ENCODE measurements around the gene CENPQ. TPM values are rescaled to one million over a fixed set of nuclear protein-coding genes. Genes with fewer than 3 reads are reported as not detected.

The CENPQ gene
- total RNA-seq, 1 donor from 2014 or later: 1.6 TPM

DNA sequence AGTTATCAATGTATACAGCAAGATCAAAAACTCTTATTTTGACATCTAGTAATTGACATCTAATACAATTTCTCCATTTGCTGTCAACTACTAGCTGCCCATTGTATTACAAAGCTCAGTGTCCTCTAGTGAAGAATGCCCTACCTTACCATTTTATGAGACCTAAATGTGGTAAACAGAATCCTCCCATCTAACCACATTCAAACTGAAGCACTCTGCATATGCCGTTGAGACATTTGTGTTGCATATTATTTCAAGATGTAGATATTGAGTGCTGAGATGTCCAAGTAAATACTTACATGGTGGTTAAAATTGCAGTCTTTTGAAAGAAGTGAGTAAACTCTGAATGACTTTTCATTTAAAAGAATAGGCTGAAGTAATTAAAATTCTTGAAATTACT, 36.0 kb downstream of the CENPQ start:
- H3K4me1 ChIP-seq (ENCODE audit: control insufficient read depth in 3 of 3, insufficient read depth in 3 of 3, low read length in 3 of 3): no peaks in the 10 kb centered on the region
- H3K27me3 ChIP-seq (ENCODE audit: control insufficient read depth in 3 of 3, insufficient read depth in 3 of 3, low read length in 3 of 3): no peaks in the 10 kb centered on the region
- H3K36me3 ChIP-seq (ENCODE audit: control insufficient read depth in 3 of 3, insufficient read depth in 3 of 3, low read length in 3 of 3): no peaks in the 10 kb centered on the region
- H3K4me3 ChIP-seq (ENCODE audit: low read length in 3 of 3): no peak overlapping the region
- H3K27ac ChIP-seq (ENCODE audit: low read depth, low read length): no peak overlapping the region
- H3K9me3 ChIP-seq (ENCODE audit: control insufficient read depth in 3 of 3, low read length in 3 of 3): no peaks in the 10 kb centered on the region
- H3K9ac ChIP-seq (ENCODE audit: low read depth in 1 of 3, low read length in 3 of 3): no peak overlapping the region

DNA sequence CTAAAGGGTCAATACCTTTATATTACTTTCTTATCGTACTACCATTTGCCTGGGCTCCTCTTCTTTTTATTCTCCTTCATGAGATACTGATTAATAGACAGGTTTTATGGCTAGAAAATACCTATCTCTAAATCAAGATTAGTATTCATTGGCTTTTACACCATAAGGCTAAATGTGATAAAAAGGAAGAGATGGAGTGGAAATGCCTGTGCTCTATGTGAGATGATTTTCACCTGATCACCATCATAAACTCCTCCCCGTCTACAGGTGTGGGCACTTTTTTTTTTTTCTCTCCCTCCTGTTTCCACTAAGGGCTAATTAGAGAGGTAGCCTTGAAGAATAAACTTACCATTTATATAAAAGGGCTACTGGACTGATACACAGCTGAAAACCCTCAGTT, 36.5 kb downstream of the CENPQ start, which contains the start of gene GLYATL3:
Gene GLYATL3, plus strand, starts transcription at position 301 of the 400 bp plus-strand sequence. CDS start 12,068 bp downstream, outside the sequence.
- Histone ChIP-seq H3K4me1 (ENCODE audit: control insufficient read depth in 3 of 3, insufficient read depth in 3 of 3, low read length in 3 of 3) (no peaks in the 10 kb centered on the region), H3K27ac (ENCODE audit: low read depth, low read length) (no peak within 1 kb of the TSS), H3K36me3 (ENCODE audit: control insufficient read depth in 3 of 3, insufficient read depth in 3 of 3, low read length in 3 of 3) (no peaks in the 10 kb centered on the region), H3K4me3 (ENCODE audit: low read length in 3 of 3) (no peak within 1 kb of the TSS), H3K9ac (ENCODE audit: low read depth in 1 of 3, low read length in 3 of 3) (no peak within 1 kb of the TSS), H3K9me3 (ENCODE audit: control insufficient read depth in 3 of 3, low read length in 3 of 3) (no peaks in the 10 kb centered on the region), H3K27me3 (ENCODE audit: control insufficient read depth in 3 of 3, insufficient read depth in 3 of 3, low read length in 3 of 3) (no peaks in the 10 kb centered on the region)

DNA sequence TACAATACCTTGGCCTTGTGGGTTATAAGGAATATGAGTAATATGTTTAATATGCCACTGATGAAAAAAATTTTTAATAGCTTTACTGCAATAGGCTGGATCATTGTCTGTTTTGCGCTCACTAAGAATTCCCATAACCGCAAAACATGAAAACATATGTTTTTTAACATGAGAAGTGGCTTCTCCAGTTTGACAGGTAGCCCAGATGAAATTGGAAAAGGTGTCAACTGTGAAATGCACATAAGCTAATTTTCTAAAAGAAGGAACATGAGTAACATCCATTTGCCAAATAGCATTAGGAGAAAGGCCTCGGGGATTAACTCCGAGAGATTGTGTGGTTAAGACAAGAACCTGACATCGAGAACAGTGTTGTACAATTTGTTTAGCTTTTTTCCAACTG, 41.5 kb downstream of the CENPQ start:
- no peaks in the 10 kb centered on the region for H3K36me3 ChIP-seq (ENCODE audit: control insufficient read depth in 3 of 3, insufficient read depth in 3 of 3, low read length in 3 of 3)
- no peaks in the 10 kb centered on the region for H3K4me1 ChIP-seq (ENCODE audit: control insufficient read depth in 3 of 3, insufficient read depth in 3 of 3, low read length in 3 of 3)
- H3K27ac ChIP-seq (ENCODE audit: low read depth, low read length): no peak overlapping the region
- no peaks in the 10 kb centered on the region for H3K9me3 ChIP-seq (ENCODE audit: control insufficient read depth in 3 of 3, low read length in 3 of 3)
- H3K9ac ChIP-seq (ENCODE audit: low read depth in 1 of 3, low read length in 3 of 3): no peak overlapping the region
- no peaks in the 10 kb centered on the region for H3K27me3 ChIP-seq (ENCODE audit: control insufficient read depth in 3 of 3, insufficient read depth in 3 of 3, low read length in 3 of 3)
- no peak overlapping the region for H3K4me3 ChIP-seq (ENCODE audit: low read length in 3 of 3)

DNA sequence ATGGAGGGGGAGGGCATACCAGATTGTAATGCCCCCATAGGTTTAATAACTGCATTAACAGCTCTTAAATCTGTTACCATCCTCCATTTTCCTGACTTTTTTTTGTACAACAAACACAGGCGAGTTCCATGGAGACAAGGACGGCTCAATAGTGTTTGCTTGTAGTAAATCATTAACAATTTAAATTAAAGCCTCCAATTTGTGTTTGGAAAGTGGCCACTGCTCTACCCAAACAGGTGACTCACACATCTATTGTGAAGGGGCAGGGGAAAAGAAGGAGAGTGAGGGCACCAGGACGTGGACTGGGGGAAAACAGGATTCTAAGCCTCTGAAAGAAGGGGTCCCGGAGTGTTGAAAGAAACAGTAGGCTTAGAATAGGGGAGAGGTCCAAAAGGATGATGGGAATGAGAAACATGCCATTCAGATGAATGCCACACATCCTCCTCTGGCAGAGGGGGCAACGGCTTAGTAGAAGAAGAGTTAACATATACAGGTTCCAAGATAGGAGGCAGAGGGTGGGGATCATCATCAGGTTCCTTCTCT, 43.5 kb downstream of the CENPQ start:
- Histone ChIP-seq H3K9ac (ENCODE audit: low read depth in 1 of 3, low read length in 3 of 3) (no peak overlapping the region), H3K27ac (ENCODE audit: low read depth, low read length) (no peak overlapping the region), H3K4me3 (ENCODE audit: low read length in 3 of 3) (no peak overlapping the region), H3K9me3 (ENCODE audit: control insufficient read depth in 3 of 3, low read length in 3 of 3) (no peaks in the 10 kb centered on the region), H3K36me3 (ENCODE audit: control insufficient read depth in 3 of 3, insufficient read depth in 3 of 3, low read length in 3 of 3) (no peaks in the 10 kb centered on the region), H3K4me1 (ENCODE audit: control insufficient read depth in 3 of 3, insufficient read depth in 3 of 3, low read length in 3 of 3) (no peaks in the 10 kb centered on the region), H3K27me3 (ENCODE audit: control insufficient read depth in 3 of 3, insufficient read depth in 3 of 3, low read length in 3 of 3) (no peaks in the 10 kb centered on the region)

DNA sequence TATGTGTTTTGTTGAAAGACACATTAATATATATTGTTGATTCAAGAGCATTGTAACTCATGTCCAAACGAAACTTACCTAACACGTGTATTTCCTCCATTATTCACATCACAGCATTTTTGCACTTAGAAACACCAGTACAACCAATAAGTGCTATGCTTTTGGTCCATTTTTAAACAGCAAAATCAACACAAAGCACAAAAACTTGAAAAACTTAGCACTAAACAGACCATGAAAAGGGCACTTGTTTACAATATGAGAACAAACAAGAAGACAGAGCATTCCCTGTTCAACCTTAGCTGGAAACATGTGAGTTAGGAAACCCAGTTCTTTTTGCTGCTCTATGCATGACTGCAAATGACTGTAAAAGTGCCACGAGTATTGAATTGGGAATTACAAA, 46.2 kb downstream of the CENPQ start:
- H3K9ac ChIP-seq (ENCODE audit: low read depth in 1 of 3, low read length in 3 of 3): no peak overlapping the region
- H3K36me3 ChIP-seq (ENCODE audit: control insufficient read depth in 3 of 3, insufficient read depth in 3 of 3, low read length in 3 of 3): no peaks in the 10 kb centered on the region
- H3K4me3 ChIP-seq (ENCODE audit: low read length in 3 of 3): no peak overlapping the region
- H3K4me1 ChIP-seq (ENCODE audit: control insufficient read depth in 3 of 3, insufficient read depth in 3 of 3, low read length in 3 of 3): no peaks in the 10 kb centered on the region
- H3K27me3 ChIP-seq (ENCODE audit: control insufficient read depth in 3 of 3, insufficient read depth in 3 of 3, low read length in 3 of 3): no peaks in the 10 kb centered on the region
- H3K9me3 ChIP-seq (ENCODE audit: control insufficient read depth in 3 of 3, low read length in 3 of 3): no peaks in the 10 kb centered on the region
- no peak overlapping the region for H3K27ac ChIP-seq (ENCODE audit: low read depth, low read length)

DNA sequence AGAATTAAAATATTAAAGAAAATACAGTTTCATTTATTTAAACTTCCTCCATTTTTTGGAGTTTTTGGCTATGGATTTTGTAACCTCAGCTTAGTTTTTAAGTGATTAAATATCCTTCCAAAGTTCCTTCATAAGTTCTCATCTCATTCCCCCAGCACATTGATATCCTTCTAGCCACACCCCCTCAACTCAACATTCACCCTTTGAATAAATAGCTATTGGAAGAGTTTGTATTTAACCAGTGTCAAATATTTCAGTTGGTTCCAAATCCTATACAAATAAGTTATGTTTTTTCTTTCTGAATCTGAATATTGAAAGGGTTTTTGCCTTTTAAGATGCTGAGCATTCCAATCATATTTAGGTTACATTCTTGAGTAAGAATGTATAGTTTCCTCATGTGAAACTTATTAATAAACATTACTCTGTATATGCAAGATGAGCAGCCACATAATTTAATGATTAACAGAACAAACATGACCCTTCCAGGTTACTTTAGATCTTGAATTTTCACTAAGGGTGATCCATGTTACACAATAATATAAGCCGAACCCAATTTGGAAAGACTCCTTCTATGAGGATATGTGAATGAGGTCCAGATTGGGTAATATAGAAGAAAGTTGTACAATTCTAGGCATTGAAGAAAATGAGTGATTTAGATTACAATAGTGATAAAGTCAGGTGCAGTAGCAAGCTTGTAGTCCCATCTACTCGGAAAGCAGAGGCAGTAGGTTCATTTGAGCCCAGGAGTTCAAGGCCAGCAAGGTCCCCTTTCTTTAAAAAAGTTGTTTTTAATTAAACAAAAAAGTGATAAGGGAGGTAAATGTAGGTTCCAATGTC, 50.2 kb downstream of the CENPQ start:
- H3K36me3 ChIP-seq (ENCODE audit: control insufficient read depth in 3 of 3, insufficient read depth in 3 of 3, low read length in 3 of 3): no peaks in the 10 kb centered on the region
- no peak overlapping the region for H3K27ac ChIP-seq (ENCODE audit: low read depth, low read length)
- H3K9ac ChIP-seq (ENCODE audit: low read depth in 1 of 3, low read length in 3 of 3): no peak overlapping the region
- H3K4me3 ChIP-seq (ENCODE audit: low read length in 3 of 3): no peak overlapping the region
- no peaks in the 10 kb centered on the region for H3K9me3 ChIP-seq (ENCODE audit: control insufficient read depth in 3 of 3, low read length in 3 of 3)
- H3K4me1 ChIP-seq (ENCODE audit: control insufficient read depth in 3 of 3, insufficient read depth in 3 of 3, low read length in 3 of 3): no peaks in the 10 kb centered on the region
- no peaks in the 10 kb centered on the region for H3K27me3 ChIP-seq (ENCODE audit: control insufficient read depth in 3 of 3, insufficient read depth in 3 of 3, low read length in 3 of 3)

DNA sequence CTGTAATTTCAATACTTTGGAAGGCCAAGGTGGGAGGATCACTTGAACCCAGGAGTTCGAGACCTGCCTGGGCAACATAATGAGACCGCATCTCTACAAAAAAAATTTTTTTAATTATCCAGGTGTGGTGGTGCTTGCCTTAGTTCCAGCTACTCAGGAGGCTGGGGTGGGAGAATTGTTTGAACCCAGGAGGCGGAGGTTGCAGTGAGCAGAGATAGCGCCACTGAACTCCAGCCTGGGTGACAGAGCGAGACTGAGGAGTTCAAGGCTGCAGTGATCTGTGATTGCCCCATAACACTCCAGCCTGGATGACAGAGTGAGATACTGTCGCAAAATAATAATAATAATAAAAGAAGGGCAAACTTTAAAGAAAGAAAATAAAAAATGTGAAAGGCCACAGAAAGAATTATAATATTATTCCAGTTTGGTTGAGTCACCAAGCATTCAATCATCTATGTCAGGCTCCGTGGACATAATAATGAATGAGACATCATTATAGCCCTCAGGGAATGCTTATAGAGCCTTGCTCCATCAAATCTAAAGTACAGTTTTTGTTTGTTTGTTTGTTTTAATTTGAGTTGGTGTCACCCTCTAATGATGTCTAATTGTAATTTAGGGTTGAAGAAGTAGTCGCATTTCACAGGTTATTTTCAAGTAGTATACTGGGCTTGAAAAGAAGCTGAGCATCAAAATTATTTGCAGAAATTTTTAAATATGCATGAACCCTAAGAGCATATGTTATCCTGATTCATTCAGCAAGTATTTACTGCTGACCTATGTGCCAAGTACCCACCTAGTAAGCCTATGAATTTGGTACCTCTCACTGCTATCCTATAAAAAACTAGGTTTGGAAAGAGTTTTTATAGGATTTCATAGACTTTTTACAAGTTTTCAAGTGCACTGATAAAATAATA, 51.7 kb downstream of the CENPQ start:
- Histone ChIP-seq H3K9ac (ENCODE audit: low read depth in 1 of 3, low read length in 3 of 3) (no peak overlapping the region), H3K4me3 (ENCODE audit: low read length in 3 of 3) (no peak overlapping the region), H3K27ac (ENCODE audit: low read depth, low read length) (no peak overlapping the region), H3K4me1 (ENCODE audit: control insufficient read depth in 3 of 3, insufficient read depth in 3 of 3, low read length in 3 of 3) (no peaks in the 10 kb centered on the region), H3K9me3 (ENCODE audit: control insufficient read depth in 3 of 3, low read length in 3 of 3) (no peaks in the 10 kb centered on the region), H3K27me3 (ENCODE audit: control insufficient read depth in 3 of 3, insufficient read depth in 3 of 3, low read length in 3 of 3) (no peaks in the 10 kb centered on the region), H3K36me3 (ENCODE audit: control insufficient read depth in 3 of 3, insufficient read depth in 3 of 3, low read length in 3 of 3) (no peaks in the 10 kb centered on the region)

DNA sequence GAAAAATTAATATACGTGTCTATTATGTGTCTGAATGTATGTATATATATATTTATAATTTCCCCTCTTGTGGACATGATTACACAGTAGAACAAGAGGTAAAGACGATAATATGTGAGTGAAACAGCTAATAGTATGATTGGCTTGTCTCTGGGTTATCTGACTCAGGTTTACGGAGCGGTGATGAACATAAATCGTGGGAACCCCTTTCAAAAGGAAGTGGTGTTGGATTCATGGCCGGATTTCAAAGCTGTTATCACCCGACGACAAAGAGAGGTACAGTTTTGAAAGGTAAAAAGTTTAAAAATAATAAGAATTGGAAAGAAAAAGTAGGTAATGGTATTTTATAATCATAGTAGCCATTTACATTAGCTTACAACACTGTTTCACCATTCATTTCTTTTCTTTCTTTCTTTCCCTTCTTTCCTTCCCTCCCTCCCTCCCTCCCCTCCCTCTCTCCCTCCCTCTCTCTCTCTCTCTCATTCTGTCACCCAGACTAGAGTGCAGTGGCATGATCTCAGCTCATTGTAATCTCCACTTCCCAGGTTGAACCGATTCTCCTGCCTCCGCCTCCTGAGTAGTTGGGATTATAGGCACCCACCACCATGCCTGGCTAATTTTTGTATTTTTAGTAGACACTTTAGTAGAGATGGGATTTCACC, 52.4 kb downstream of the CENPQ start:
- H3K4me1 ChIP-seq (ENCODE audit: control insufficient read depth in 3 of 3, insufficient read depth in 3 of 3, low read length in 3 of 3): no peaks in the 10 kb centered on the region
- H3K9ac ChIP-seq (ENCODE audit: low read depth in 1 of 3, low read length in 3 of 3): no peak overlapping the region
- H3K27ac ChIP-seq (ENCODE audit: low read depth, low read length): no peak overlapping the region
- H3K27me3 ChIP-seq (ENCODE audit: control insufficient read depth in 3 of 3, insufficient read depth in 3 of 3, low read length in 3 of 3): no peaks in the 10 kb centered on the region
- H3K4me3 ChIP-seq (ENCODE audit: low read length in 3 of 3): no peak overlapping the region
- H3K36me3 ChIP-seq (ENCODE audit: control insufficient read depth in 3 of 3, insufficient read depth in 3 of 3, low read length in 3 of 3): no peaks in the 10 kb centered on the region
- H3K9me3 ChIP-seq (ENCODE audit: control insufficient read depth in 3 of 3, low read length in 3 of 3): no peaks in the 10 kb centered on the region

DNA sequence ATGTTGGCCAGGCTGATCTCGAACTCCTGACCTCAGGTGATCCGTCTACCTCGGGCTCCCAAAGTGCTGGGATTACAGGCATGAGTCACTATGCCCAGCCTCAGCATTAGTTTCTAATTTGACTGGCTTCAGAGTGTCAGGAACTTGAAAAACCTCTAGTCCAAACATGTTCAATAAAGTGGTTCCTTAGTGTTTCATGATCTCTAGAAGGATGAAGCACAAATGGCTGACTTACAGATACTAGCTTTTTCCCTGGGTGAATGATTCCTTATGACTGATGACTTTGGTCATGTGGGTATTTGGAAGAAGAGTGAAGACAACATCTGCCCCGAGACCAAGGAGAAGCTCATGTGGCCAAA, 53.0 kb downstream of the CENPQ start:
- H3K4me3 ChIP-seq (ENCODE audit: low read length in 3 of 3): no peak overlapping the region
- no peaks in the 10 kb centered on the region for H3K4me1 ChIP-seq (ENCODE audit: control insufficient read depth in 3 of 3, insufficient read depth in 3 of 3, low read length in 3 of 3)
- no peaks in the 10 kb centered on the region for H3K9me3 ChIP-seq (ENCODE audit: control insufficient read depth in 3 of 3, low read length in 3 of 3)
- H3K27me3 ChIP-seq (ENCODE audit: control insufficient read depth in 3 of 3, insufficient read depth in 3 of 3, low read length in 3 of 3): no peaks in the 10 kb centered on the region
- H3K36me3 ChIP-seq (ENCODE audit: control insufficient read depth in 3 of 3, insufficient read depth in 3 of 3, low read length in 3 of 3): no peaks in the 10 kb centered on the region
- no peak overlapping the region for H3K9ac ChIP-seq (ENCODE audit: low read depth in 1 of 3, low read length in 3 of 3)
- H3K27ac ChIP-seq (ENCODE audit: low read depth, low read length): no peak overlapping the region
